ENCODE measurements around the gene TNFSF4. TPM values are rescaled to one million over a fixed set of nuclear protein-coding genes. Genes with fewer than 3 reads are reported as not detected.

Gene TNFSF4
- total and polyA plus RNA-seq, 2 of the 13 experiments (the other 11 are each of a cell fraction or from before 2014, with no cell fraction given) = 2.4 to 7.9 TPM

DNA sequence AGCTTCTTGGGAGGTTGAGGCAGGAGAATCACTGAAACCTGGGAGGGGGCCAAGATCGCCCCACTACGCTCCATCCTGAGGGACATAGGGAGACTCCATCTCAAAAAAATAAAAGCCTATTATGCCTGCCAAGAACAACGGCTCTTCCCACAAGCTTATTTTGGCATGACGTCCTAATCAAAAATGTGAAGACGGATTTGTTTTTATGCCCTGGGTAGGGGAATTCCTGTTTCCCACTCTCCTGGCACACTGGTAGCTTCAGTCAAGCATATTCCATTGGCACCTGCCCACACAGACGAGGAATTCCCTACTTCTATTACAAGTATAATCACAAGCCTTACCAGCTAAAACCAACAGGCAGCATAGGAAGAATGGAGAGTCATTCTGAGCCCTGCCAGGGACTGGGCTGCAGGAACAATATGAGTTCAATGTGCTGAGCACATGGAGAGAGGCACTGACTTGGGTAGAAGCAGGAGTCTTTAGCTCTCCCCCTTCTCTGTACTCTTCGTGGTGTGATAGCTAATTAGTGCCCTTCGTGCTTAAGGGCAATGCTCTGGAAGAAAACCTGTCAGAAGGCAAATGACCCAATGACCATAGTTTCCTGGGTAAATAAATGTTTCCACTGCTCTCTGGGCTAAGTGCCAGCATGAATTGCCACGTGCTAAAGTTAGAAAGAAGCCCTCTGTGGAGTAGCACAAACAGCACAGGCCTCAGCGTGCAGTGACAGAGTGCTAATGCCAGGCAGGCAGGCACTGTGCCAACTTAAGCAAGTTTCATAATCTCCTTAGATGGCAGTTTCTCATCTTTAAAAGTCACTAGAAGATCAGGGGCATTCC, 16.8 kb downstream of the TNFSF4 start (continued):
- TF ChIP-seq ZSCAN5A (CRISPR knock-in tag; IDR thresholded peaks at IDR 0.05; ENCODE audit: borderline replicate concordance) (no peak), HCFC1 (IDR thresholded peaks at IDR 0.05; ENCODE audit: low read depth, low read length) (no peak), PHF21A (CRISPR knock-in tag; IDR thresholded peaks at IDR 0.05) (peak; percentile 52; the same call in 1 of the 2 replicates), ATAD3A (CRISPR knock-in tag; IDR thresholded peaks at IDR 0.05) (no peak), LCORL (IDR thresholded peaks at IDR 0.05) (no peak), LCORL (CRISPR knock-in tag; IDR thresholded peaks at IDR 0.05) (peak; percentile 36; the same call in 1 of the 2 replicates), ARNT (IDR thresholded peaks at IDR 0.05) (no peak), ZNF256 (CRISPR knock-in tag; conservative IDR thresholded peaks at IDR 0.05) (no peak), MAFK (conservative IDR thresholded peaks at IDR 0.05 in 1 of 2, IDR thresholded peaks at IDR 0.05 in 1 of 2; ENCODE audit: low read length in 2 of 2) (no peak), PRDM4 (CRISPR knock-in tag; IDR thresholded peaks at IDR 0.05; ENCODE audit: borderline replicate concordance) (no peak), RAD21 (CRISPR knock-in tag; IDR thresholded peaks at IDR 0.05) (no peak), HNF4G (IDR thresholded peaks at IDR 0.05; ENCODE audit: borderline replicate concordance, low read depth, low read length) (no peak), HNF4G (CRISPR knock-in tag; IDR thresholded peaks at IDR 0.05; ENCODE audit: borderline replicate concordance, low read depth) (peak; percentile 36; the same call in 1 of the 2 replicates), ZNF383 (CRISPR knock-in tag; IDR thresholded peaks at IDR 0.05; ENCODE audit: borderline replicate concordance) (no peak), ZNF225 (CRISPR knock-in tag; IDR thresholded peaks at IDR 0.05) (no peak), ZNF33B (CRISPR knock-in tag; IDR thresholded peaks at IDR 0.05) (no peak), ZNF451 (CRISPR knock-in tag; IDR thresholded peaks at IDR 0.05) (no peak), ZNF713 (CRISPR knock-in tag; IDR thresholded peaks at IDR 0.05) (no peak), ZNF260 (CRISPR knock-in tag; IDR thresholded peaks at IDR 0.05; ENCODE audit: borderline replicate concordance, low read depth) (no peak), SIX1 (CRISPR knock-in tag; IDR thresholded peaks at IDR 0.05; ENCODE audit: borderline replicate concordance) (0 out of 2 replicates have a peak, but pooled peaks have one; percentile 24)
- TF ChIP-seq, protein P1, sequence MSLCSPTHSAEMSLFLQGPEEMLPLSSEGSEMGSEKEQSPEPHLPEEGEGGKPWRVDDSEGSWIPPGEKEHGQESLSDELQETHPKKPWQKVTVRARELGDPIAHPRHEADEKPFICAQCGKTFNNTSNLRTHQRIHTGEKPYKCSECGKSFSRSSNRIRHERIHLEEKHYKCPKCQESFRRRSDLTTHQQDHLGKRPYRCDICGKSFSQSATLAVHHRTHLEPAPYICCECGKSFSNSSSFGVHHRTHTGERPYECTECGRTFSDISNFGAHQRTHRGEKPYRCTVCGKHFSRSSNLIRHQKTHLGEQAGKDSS (CRISPR knock-in tag; IDR thresholded peaks at IDR 0.05; ENCODE audit: borderline replicate concordance, low read depth) = no peak
- TF ChIP-seq, protein P2, sequence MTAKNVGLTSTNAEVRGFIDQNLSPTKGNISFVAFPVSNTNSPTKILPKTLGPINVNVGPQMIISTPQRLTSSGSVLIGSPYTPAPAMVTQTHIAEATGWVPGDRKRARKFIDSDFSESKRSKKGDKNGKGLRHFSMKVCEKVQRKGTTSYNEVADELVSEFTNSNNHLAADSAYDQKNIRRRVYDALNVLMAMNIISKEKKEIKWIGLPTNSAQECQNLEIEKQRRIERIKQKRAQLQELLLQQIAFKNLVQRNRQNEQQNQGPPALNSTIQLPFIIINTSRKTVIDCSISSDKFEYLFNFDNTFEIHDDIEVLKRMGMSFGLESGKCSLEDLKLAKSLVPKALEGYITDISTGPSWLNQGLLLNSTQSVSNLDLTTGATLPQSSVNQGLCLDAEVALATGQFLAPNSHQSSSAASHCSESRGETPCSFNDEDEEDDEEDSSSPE (CRISPR knock-in tag; IDR thresholded peaks at IDR 0.05) = peak; percentile 72
- TF ChIP-seq, protein P3, sequence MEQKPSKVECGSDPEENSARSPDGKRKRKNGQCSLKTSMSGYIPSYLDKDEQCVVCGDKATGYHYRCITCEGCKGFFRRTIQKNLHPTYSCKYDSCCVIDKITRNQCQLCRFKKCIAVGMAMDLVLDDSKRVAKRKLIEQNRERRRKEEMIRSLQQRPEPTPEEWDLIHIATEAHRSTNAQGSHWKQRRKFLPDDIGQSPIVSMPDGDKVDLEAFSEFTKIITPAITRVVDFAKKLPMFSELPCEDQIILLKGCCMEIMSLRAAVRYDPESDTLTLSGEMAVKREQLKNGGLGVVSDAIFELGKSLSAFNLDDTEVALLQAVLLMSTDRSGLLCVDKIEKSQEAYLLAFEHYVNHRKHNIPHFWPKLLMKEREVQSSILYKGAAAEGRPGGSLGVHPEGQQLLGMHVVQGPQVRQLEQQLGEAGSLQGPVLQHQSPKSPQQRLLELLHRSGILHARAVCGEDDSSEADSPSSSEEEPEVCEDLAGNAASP (CRISPR knock-in tag; IDR thresholded peaks at IDR 0.05; ENCODE audit: borderline replicate concordance) = 0 out of 2 replicates have a peak, but pooled peaks have one; percentile 49

Data from HepG2 (cell line).